HCT116 (cell line): Measurements from ENCODE around the gene JPH3.

Experiments used
- CEBPB ChIP-seq: IDR thresholded peaks from 2 replicates; pipeline ENCODE4 v1.6.1; 2012; ENCODE audit warnings: low read depth
- EGR1 ChIP-seq: IDR thresholded peaks from 2 replicates; pipeline ENCODE4 v1.6.1; 2012; ENCODE audit warnings: low read depth
- EZH2 ChIP-seq: fragments of 200-600 bp; sonication (generic); IDR thresholded peaks from 2 replicates; pipeline ENCODE4 v1.6.1; 2017; ENCODE audit warnings: antibody characterized with exemption, mixed run types
- EZH2phosphoT487 ChIP-seq: fragments of 200-600 bp; IDR thresholded peaks from 2 replicates; pipeline ENCODE4 v1.6.1; 2018; ENCODE audit warnings: antibody characterized with exemption, borderline replicate concordance
- JUND ChIP-seq: IDR thresholded peaks from 2 replicates; pipeline ENCODE4 v1.6.1; 2012
- POLR2A ChIP-seq: IDR thresholded peaks from 2 replicates; pipeline ENCODE4 v1.7.0; 2011; ENCODE audit warnings: borderline replicate concordance; ENCODE audit not compliant: insufficient read depth, insufficient read length; ENCODE audit errors: extremely low read depth
- POLR2AphosphoS5 ChIP-seq: IDR thresholded peaks from 2 replicates; pipeline ENCODE4 v1.6.1; 2011; ENCODE audit warnings: mild to moderate bottlenecking, low read depth, low read length, moderate library complexity
- SP1 ChIP-seq: IDR thresholded peaks from 2 replicates; pipeline ENCODE4 v1.6.1; 2012; ENCODE audit warnings: low read depth
- SRF ChIP-seq: IDR thresholded peaks from 2 replicates; pipeline ENCODE4 v1.6.1; 2012; ENCODE audit warnings: low read depth
- YY1 ChIP-seq: IDR thresholded peaks from 2 replicates; pipeline ENCODE4 v1.6.1; 2011; ENCODE audit warnings: low read length, low read depth, moderate library complexity, mild to moderate bottlenecking; ENCODE audit not compliant: insufficient replicate concordance; ENCODE audit errors: extremely low read depth
- TF ChIP-seq, protein P1 (sequence below), 3 experiments: fragments of 200-600 bp in 1 of 3; sonication (generic) in 1 of 3; IDR thresholded peaks in 2 of 3; conservative IDR thresholded peaks in 1 of 3; 2 replicates each; pipeline ENCODE4 v1.5.1; 2012 to 2017; ENCODE audit warnings: low read depth in 2 of 3, low read length in 2 of 3, antibody characterized with exemption in 1 of 3, borderline replicate concordance in 1 of 3, control low read depth in 1 of 3, mild to moderate bottlenecking in 1 of 3, mixed read lengths in 1 of 3, mixed run types in 1 of 3, moderate library complexity in 1 of 3; ENCODE audit not compliant: insufficient read depth in 1 of 3
- TF ChIP-seq, protein P2 (sequence below): IDR thresholded peaks from 2 replicates; pipeline ENCODE4 v1.6.1; 2011; ENCODE audit warnings: mild to moderate bottlenecking, low read length, moderate library complexity; ENCODE audit not compliant: insufficient replicate concordance; ENCODE audit errors: extremely low read depth
- TF ChIP-seq, protein P3 (sequence below): IDR thresholded peaks from 2 replicates; pipeline ENCODE4 v1.6.1; 2012

DNA sequence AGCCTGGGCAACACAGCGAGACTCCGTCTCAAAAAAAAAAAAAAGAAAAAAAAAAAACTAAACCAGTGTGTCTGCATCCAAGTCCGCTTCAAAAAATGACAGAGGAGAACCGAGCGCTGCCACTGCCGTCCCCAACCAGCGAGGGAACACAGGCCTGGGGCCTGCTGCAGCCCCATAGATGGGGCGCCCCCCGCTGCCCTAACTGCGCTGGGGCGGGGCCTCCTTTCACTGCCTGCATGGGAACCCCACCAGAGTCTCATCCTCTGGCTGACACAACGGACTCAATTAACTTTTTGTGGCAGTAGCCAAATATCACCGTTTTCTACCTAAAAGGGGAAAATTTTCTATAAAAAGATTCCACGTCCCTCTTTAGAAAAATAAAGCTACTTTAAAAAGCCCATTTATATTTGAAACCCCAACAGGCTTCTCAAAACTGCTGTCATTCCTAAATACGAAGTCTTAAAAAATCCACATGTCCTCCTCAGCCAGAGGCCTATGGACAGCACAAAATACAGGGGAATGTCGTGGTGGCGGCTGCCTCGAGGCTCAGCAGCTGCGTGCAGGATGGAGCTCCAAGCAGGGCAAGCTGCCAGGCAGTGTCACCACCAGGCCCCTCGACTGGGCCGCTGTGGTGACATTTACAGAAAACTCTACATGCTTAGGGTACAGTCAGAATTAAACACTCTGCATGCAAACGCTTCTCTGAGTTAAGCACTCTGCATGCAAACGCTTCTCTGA lies 133.1 kb downstream of the JPH3 start:
- TF ChIP-seq POLR2AphosphoS5 (no peak), EZH2phosphoT487 (no peak), YY1 (no peak), EZH2 (no peak), POLR2A (no peak), JUND (no peak), CEBPB (no peak), EGR1 (no peak), SRF (no peak), SP1 (no peak)
- TF ChIP-seq, protein P1, sequence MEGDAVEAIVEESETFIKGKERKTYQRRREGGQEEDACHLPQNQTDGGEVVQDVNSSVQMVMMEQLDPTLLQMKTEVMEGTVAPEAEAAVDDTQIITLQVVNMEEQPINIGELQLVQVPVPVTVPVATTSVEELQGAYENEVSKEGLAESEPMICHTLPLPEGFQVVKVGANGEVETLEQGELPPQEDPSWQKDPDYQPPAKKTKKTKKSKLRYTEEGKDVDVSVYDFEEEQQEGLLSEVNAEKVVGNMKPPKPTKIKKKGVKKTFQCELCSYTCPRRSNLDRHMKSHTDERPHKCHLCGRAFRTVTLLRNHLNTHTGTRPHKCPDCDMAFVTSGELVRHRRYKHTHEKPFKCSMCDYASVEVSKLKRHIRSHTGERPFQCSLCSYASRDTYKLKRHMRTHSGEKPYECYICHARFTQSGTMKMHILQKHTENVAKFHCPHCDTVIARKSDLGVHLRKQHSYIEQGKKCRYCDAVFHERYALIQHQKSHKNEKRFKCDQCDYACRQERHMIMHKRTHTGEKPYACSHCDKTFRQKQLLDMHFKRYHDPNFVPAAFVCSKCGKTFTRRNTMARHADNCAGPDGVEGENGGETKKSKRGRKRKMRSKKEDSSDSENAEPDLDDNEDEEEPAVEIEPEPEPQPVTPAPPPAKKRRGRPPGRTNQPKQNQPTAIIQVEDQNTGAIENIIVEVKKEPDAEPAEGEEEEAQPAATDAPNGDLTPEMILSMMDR (IDR thresholded peaks at IDR 0.05 in 2 of 3, conservative IDR thresholded peaks at IDR 0.05 in 1 of 3; ENCODE audit: borderline replicate concordance in 1 of 3, insufficient read depth in 1 of 3, low read depth in 2 of 3, low read length in 2 of 3) = no peak
- TF ChIP-seq, protein P2, sequence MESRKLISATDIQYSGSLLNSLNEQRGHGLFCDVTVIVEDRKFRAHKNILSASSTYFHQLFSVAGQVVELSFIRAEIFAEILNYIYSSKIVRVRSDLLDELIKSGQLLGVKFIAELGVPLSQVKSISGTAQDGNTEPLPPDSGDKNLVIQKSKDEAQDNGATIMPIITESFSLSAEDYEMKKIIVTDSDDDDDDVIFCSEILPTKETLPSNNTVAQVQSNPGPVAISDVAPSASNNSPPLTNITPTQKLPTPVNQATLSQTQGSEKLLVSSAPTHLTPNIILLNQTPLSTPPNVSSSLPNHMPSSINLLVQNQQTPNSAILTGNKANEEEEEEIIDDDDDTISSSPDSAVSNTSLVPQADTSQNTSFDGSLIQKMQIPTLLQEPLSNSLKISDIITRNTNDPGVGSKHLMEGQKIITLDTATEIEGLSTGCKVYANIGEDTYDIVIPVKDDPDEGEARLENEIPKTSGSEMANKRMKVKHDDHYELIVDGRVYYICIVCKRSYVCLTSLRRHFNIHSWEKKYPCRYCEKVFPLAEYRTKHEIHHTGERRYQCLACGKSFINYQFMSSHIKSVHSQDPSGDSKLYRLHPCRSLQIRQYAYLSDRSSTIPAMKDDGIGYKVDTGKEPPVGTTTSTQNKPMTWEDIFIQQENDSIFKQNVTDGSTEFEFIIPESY = no peak
- TF ChIP-seq, protein P3, sequence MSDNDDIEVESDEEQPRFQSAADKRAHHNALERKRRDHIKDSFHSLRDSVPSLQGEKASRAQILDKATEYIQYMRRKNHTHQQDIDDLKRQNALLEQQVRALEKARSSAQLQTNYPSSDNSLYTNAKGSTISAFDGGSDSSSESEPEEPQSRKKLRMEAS = no peak
